Psoas muscle (tissue), 8 donors: ENCODE results near the gene BRME1. TPM values are rescaled to one million over a fixed set of nuclear protein-coding genes. Genes with fewer than 3 reads are reported as not detected.

Source experiments
- ATAC-seq, 4 donors: fragments of 200-7000 bp; cut with Tn5 transposase; one replicate each; pipeline ENCODE4 v1.9.1; 2020; ENCODE audit warnings: moderate library complexity in 3 of 4, mild to moderate bottlenecking in 2 of 4
- DNase-seq, 2 donors: peaks; one replicate each; pipeline ENCODE4 v3.0.0-alpha.2; 2020
- H3K27ac ChIP-seq: fragments of 200-600 bp; one replicate; pipeline ENCODE4 v1.8.0; 2022
- H3K27me3 ChIP-seq, 3 donors: fragments of 200-600 bp in 1 of 3; one replicate each; pipeline versions ENCODE4 v1.6.1 to v1.8.0; 2013 to 2022; ENCODE audit warnings: low read length in 2 of 3, mild to moderate bottlenecking in 2 of 3, moderate library complexity in 1 of 3; ENCODE audit not compliant: insufficient read depth in 3 of 3
- H3K36me3 ChIP-seq, 2 donors: fragments of 200-600 bp in 1 of 2; one replicate each; pipeline versions ENCODE4 v1.6.1 to v1.8.0; 2013 to 2022; ENCODE audit warnings: low read depth in 1 of 2, mild to moderate bottlenecking in 1 of 2, moderate library complexity in 1 of 2; ENCODE audit not compliant: insufficient read depth in 1 of 2
- H3K4me1 ChIP-seq: fragments of 200-600 bp; one replicate; pipeline ENCODE4 v1.8.0; 2022
- H3K4me3 ChIP-seq: fragments of 200-600 bp; one replicate; pipeline ENCODE4 v1.8.0; 2022; ENCODE audit warnings: mild to moderate bottlenecking
- H3K9me3 ChIP-seq: fragments of 200-600 bp; one replicate; pipeline ENCODE4 v1.8.0; 2022
- WGBS, 3 donors: extraction: QIAGEN DNeasy Blood & Tissue Kit; methylation state at CpG; one replicate each; pipeline versions ENCODE4 v1.1.6 to v1.1.7; 2013; 5-methylcytosine and 5-hydroxymethylcytosine counted together
- intact Hi-C, 2 donors: fragments of 100-400 bp; cut with DNase I; formaldehyde crosslinking; loops; one replicate each; pipeline versions ENCODE4 v1.11.0 to v1.14.2; 2022
- polyA plus RNA-seq, 3 donors: library from polyadenylated mRNA; stranded (reverse); fragments of 200-250 nt; gene quantifications; one replicate each; pipeline ENCODE4 v1.2.3, GENCODE V29; 2013
- total RNA-seq, 4 donors: library from RNA; stranded (reverse); fragmentation: NEBNext Ultra II Directional in 2 of 4; extraction: Animal tissue kit (Norgen Biotek cat#: 25700) in 2 of 4; gene quantifications; one replicate each; pipeline versions ENCODE4 v1.2.1 to v1.2.4, GENCODE V29; 2021 to 2023
- TF ChIP-seq, protein P1 (sequence below): fragments of 200-600 bp; IDR thresholded peaks from one replicate; pipeline ENCODE4 v1.8.0; 2022; ENCODE audit warnings: antibody characterized with exemption
- donor health status: healthy with polysubstance abuse.
- donor health status: DM: no; HTN: no; CAD: no; lungs with moderate emphysema.
- donor health status: Bipolar disorder and iron deficiency.
- donor health status: healthy.
- donor health status: DM: yes; HTN: yes; CAD: no.
- donor health status: DM: no; HTN: no; CAD: no.
- donor health status: DM: no; HTN: no; CAD: no.
- donor health status: DM: yes; HTN: yes; CAD: no.

BRME1 gene
- total and polyA plus RNA-seq, 7 donors, result 0.27 to 2.5 (median 1.1) TPM

DNA sequence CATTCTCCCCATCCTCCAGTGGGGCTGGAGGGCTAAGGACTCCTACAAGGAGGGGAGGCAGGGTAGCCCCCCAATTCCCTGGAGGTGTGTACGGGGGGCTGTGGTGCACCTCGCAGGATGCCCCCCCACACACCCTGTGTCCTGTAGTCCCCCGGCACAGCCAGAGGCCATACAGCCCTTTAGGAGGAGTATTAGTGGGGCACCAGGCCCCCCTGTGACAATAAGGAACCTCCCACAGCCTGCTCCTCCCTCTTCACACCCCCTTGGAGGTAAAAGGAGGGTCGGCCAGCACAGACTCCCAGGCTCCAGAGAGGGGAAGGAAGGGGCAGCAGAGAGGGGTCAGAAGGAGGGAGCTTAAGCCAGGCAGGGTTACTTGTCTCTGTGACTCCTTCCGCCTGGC, 29.1 kb downstream of the BRME1 start, which contains the start of gene NANOS3:
TSS of gene NANOS3 (plus strand) at position 301 of the 400 bp plus-strand sequence. CDS start 115 bp downstream, outside the sequence.
- Histone ChIP-seq H3K4me1 (peaks cover 15% of the 10 kb centered on the region), H3K27ac (no peak within 1 kb of the TSS), H3K4me3 (no peak within 1 kb of the TSS), H3K9me3 (no peaks in the 10 kb centered on the region), H3K27me3 (peaks cover 0 to 21% (median 2%) of the 10 kb centered on the region in 3 donors), H3K36me3 (no peaks in the 10 kb centered on the region)
- 32 to 57% (median 56%) methylated on average over 4 to 5 of the region's 5 CpGs for WGBS, 3 donors
- ATAC-seq (no peak), DNase-seq (no peak)
- TF ChIP-seq, protein P1, sequence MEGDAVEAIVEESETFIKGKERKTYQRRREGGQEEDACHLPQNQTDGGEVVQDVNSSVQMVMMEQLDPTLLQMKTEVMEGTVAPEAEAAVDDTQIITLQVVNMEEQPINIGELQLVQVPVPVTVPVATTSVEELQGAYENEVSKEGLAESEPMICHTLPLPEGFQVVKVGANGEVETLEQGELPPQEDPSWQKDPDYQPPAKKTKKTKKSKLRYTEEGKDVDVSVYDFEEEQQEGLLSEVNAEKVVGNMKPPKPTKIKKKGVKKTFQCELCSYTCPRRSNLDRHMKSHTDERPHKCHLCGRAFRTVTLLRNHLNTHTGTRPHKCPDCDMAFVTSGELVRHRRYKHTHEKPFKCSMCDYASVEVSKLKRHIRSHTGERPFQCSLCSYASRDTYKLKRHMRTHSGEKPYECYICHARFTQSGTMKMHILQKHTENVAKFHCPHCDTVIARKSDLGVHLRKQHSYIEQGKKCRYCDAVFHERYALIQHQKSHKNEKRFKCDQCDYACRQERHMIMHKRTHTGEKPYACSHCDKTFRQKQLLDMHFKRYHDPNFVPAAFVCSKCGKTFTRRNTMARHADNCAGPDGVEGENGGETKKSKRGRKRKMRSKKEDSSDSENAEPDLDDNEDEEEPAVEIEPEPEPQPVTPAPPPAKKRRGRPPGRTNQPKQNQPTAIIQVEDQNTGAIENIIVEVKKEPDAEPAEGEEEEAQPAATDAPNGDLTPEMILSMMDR, result no peak
- intact Hi-C loops, result loop anchor here in 1 of 2 donors (5.0 kb wide), 1 partner anchor 260 kb away; the partner anchor contains the start of gene ASF1B

DNA sequence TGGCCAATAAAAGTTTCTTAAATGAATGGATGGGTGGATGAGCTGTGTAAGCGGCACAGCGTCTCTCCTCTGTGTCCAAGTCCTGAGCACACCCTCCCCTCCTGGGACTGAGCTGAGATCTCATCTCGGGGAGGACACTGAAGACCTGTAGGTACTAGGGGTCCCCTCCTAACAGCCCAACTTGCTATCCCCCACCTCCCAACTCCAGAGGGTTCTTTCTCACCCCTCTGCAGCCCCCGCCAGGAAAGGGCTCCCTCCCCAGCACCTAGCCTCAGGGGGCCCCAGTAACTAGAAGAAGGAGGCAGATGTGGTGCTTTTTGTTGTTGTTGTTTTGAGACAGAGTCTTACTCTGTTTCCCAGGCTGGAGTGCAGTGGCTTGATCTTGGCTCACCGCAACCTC, 30.1 kb downstream of the BRME1 start:
- Histone ChIP-seq H3K36me3 (no peaks in the 10 kb centered on the region), H3K4me1 (peaks cover 15% of the 10 kb centered on the region), H3K9me3 (no peaks in the 10 kb centered on the region), H3K27me3 (peaks cover 0 to 22% (median 2%) of the 10 kb centered on the region in 3 donors), H3K27ac (no peak overlapping the region), H3K4me3 (no peak overlapping the region)
- TF ChIP-seq, protein P1, result no peak
- intact Hi-C loops, result loop anchor here in 1 of 2 donors (5.0 kb wide), 1 partner anchor 261 kb away; the partner anchor contains the start of gene ASF1B
- WGBS, 3 donors, result 97% methylated on average over 5 of the region's 5 CpGs
- DNase-seq, result no peak
- ATAC-seq, result no peak

DNA sequence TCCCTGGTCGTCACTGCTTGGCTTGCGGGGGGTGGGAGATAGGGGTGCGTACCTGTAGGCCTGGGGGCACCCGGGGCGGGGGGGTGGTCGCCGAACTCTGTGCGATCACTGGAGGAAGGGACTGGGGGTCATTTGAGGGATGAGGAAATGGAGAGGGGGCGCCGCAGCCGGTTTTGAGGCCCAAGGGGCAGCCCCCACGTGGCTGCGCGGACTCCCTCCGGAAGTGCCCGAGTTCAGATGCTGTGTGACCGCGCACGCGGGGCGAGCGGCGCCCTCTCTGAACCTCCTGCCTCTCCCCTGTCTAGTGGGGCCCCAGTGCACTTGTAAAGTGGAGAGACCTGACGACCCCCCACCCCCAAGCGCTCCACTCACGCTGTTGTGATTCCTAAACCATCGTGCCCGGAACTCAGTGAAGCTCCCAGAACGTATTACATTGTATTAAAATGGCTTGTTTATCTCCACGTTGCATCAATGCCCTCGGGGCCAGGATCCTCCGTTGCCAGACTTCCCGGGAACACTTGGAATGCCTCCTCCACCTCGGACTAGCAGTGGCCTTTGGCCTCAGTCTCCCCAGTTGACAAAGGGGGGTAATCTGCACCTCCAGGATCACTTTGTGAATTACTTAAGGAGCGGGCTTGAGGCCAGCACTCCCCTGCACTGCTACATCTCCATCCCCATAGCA, 31.9 kb downstream of the BRME1 start:
- no peaks in the 10 kb centered on the region for H3K4me1 ChIP-seq
- peaks cover 0 to 22% (median 2%) of the 10 kb centered on the region in 3 donors for H3K27me3 ChIP-seq
- no peaks in the 10 kb centered on the region for H3K36me3 ChIP-seq
- intact Hi-C loops, result no loop called here
- 59 to 64% (median 60%) methylated on average over 25 to 35 of the region's 35 CpGs for WGBS, 3 donors
- TF ChIP-seq, protein P1, result no peak
- DNase-seq (no peak), ATAC-seq (no peak)
- H3K9me3 ChIP-seq, result no peaks in the 10 kb centered on the region
- H3K27ac ChIP-seq, result no peak overlapping the region
- H3K4me3 ChIP-seq, result no peak overlapping the region

DNA sequence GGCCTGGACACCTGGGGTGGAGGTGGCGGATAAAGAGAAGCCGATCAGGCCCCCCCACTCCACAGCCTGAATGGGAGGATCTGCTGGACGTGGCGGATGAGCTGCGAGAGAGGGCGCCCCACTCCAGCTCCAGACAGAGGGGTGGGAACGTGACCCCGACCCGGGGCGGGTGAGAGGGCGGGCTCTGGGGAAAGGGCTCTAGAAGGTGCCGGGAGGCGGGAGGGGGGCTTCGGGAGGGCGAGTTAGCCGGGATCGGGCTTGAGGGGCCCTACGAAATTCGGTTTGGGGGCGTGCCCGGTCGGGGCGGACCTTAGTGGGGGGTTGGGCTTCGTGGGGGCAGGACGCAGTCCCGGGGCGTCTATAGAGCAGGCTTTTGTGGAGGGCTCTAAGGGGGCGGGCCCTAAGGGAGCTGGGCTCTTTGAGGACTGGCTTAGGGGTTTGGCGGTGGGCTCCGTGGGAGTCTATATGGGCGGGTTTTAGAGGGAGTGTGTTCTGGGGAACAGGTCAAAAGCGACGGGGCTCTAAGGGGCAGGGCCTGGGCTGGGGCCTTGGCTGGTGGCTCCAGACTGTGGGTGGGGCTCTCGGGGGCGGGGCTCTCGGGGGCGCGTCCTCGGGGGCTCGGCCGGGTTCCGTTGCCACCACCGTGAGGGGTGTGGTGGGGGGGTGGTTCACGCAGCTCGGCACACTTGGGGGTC, 33.1 kb downstream of the BRME1 start:
- Histone ChIP-seq H3K27me3 (peaks cover 0 to 22% (median 3%) of the 10 kb centered on the region in 3 donors), H3K4me1 (no peaks in the 10 kb centered on the region), H3K4me3 (peak overlapping the region; percentile 46), H3K36me3 (no peaks in the 10 kb centered on the region), H3K9me3 (no peaks in the 10 kb centered on the region), H3K27ac (no peak overlapping the region)
- ATAC-seq (peak in 2 of 4 donors; percentile 33 to 40), DNase-seq (no peak)
- 7 to 10% (median 8%) methylated on average over 33 to 45 of the region's 45 CpGs for WGBS, 3 donors
- TF ChIP-seq, protein P1, result no peak
- intact Hi-C loops, result no loop called here
